Mesothelial cell of epicardium (in vitro differentiated cells): ENCODE results near the gene CTDP1. TPM values are rescaled to one million over a fixed set of nuclear protein-coding genes. Genes with fewer than 3 reads are reported as not detected.

Source experiments
- DNase-seq, 2 experiments: peaks; one replicate each; pipeline ENCODE4 v3.0.0; 2021; ENCODE audit warnings: low spot score in 2 of 2; ENCODE audit not compliant: unreplicated experiment in 2 of 2
- H3K27ac Mint-ChIP-seq: 2 replicates; pipeline ENCODE4 v1.8.0; 2021; ENCODE audit warnings: mixed read lengths
- H3K27me3 Mint-ChIP-seq: 2 replicates; pipeline ENCODE4 v1.8.0; 2021; ENCODE audit warnings: low read depth, mixed read lengths
- H3K36me3 Mint-ChIP-seq: 2 replicates; pipeline ENCODE4 v1.8.0; 2021; ENCODE audit warnings: mixed read lengths
- H3K4me1 Mint-ChIP-seq: 2 replicates; pipeline ENCODE4 v1.8.0; 2021; ENCODE audit warnings: mixed read lengths
- H3K4me3 Mint-ChIP-seq: 2 replicates; pipeline ENCODE4 v1.8.0; 2021; ENCODE audit warnings: mild to moderate bottlenecking, moderate library complexity, mixed read lengths
- H3K9me3 Mint-ChIP-seq: 2 replicates; pipeline ENCODE4 v1.8.0; 2021; ENCODE audit warnings: mixed read lengths
- CTCF ChIP-seq: fragments of 200-600 bp; sonication (generic); IDR thresholded peaks from one replicate; pipeline ENCODE4 v1.5.0; 2021; ENCODE audit warnings: antibody characterized with exemption; ENCODE audit not compliant: unreplicated experiment
- total RNA-seq: library from RNA; stranded (reverse); gene quantifications from 3 replicates; pipeline ENCODE4 v1.2.1, GENCODE V29; 2021

Gene CTDP1
- total RNA-seq, 1 donor from 2014 or later = 24.1 TPM

GRCh38 chr18:79720359-79720733 lies 40.7 kb downstream of the CTDP1 start:
- Mint-ChIP-seq H3K9me3 (peaks cover 5% of the 10 kb centered on the region), H3K36me3 (peaks cover 37% of the 10 kb centered on the region), H3K4me3 (no peak overlapping the region), H3K27ac (no peak overlapping the region), H3K4me1 (no peaks in the 10 kb centered on the region), H3K27me3 (no peaks in the 10 kb centered on the region)
- TF ChIP-seq CTCF = no peak
- no peak for DNase-seq

- no peaks in the 10 kb centered on the region for H3K27me3 Mint-ChIP-seq
- no peak for TF ChIP-seq CTCF
- H3K9me3 Mint-ChIP-seq = peaks cover 5% of the 10 kb centered on the region
- H3K4me3 Mint-ChIP-seq = no peak overlapping the region
- no peak for DNase-seq
- H3K4me1 Mint-ChIP-seq = no peaks in the 10 kb centered on the region
- H3K27ac Mint-ChIP-seq = no peak overlapping the region
- H3K36me3 Mint-ChIP-seq = peaks cover 48% of the 10 kb centered on the region
Observed at GRCh38 chr18:79723036-79723435, 43.4 kb downstream of the CTDP1 start.

- Mint-ChIP-seq H3K9me3 (peaks cover 5% of the 10 kb centered on the region), H3K27me3 (no peaks in the 10 kb centered on the region), H3K27ac (no peak overlapping the region), H3K4me3 (no peak overlapping the region), H3K4me1 (no peaks in the 10 kb centered on the region), H3K36me3 (peaks cover 47% of the 10 kb centered on the region)
- TF ChIP-seq CTCF = no peak
- DNase-seq = no peak
Observed at GRCh38 chr18:79723628-79724027, 44.0 kb downstream of the CTDP1 start.

- H3K4me1 Mint-ChIP-seq = no peaks in the 10 kb centered on the region
- H3K9me3 Mint-ChIP-seq = no peaks in the 10 kb centered on the region
- no peak overlapping the region for H3K4me3 Mint-ChIP-seq
- no peak for DNase-seq
- peaks cover 47% of the 10 kb centered on the region for H3K36me3 Mint-ChIP-seq
- H3K27me3 Mint-ChIP-seq = no peaks in the 10 kb centered on the region
- no peak for TF ChIP-seq CTCF
- no peak overlapping the region for H3K27ac Mint-ChIP-seq
Observed at GRCh38 chr18:79724299-79725080, 44.9 kb downstream of the CTDP1 start.

- H3K27me3 Mint-ChIP-seq = no peaks in the 10 kb centered on the region
- no peak overlapping the region for H3K4me3 Mint-ChIP-seq
- no peaks in the 10 kb centered on the region for H3K9me3 Mint-ChIP-seq
- no peak overlapping the region for H3K27ac Mint-ChIP-seq
- no peaks in the 10 kb centered on the region for H3K4me1 Mint-ChIP-seq
- no peak for TF ChIP-seq CTCF
- peaks cover 48% of the 10 kb centered on the region for H3K36me3 Mint-ChIP-seq
- no peak for DNase-seq
Observed at GRCh38 chr18:79725486-79725885, 45.9 kb downstream of the CTDP1 start.
